NCI-H524 (cell line): ENCODE data around the gene ASB3.
"Not testable (repeated sequence)": the region's sequence is repeated elsewhere in the genome, so short reads cannot be mapped to it uniquely, and the experiment has no call there.

ENCODE experiments used
- DNase-seq, 2 experiments: peaks; one replicate each; lab custom pipeline; 2025; lab: John Stamatoyannopoulos, UW

ASB3 gene

DNA sequence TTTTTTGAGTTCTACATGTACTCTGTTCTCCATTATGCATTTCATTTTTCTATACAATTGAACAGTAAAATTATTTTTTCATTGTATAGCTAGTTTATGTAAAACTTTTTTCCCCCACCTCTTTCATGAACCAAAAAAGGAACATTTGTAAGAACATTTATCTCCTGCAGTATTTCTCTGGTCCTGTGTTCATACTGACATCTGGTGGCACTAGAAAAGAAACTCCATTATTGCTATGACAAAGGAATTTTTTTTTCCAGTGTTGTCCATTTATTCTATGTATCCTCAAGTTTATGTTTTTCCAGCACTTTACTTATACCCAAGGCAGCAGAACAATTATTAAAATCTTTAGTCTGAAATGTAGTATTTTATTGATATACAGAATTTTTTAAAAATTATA is 46.6 kb downstream of the ASB3 start:
- DNase-seq, result peak in 1 of 2 experiments; percentile 49

DNA sequence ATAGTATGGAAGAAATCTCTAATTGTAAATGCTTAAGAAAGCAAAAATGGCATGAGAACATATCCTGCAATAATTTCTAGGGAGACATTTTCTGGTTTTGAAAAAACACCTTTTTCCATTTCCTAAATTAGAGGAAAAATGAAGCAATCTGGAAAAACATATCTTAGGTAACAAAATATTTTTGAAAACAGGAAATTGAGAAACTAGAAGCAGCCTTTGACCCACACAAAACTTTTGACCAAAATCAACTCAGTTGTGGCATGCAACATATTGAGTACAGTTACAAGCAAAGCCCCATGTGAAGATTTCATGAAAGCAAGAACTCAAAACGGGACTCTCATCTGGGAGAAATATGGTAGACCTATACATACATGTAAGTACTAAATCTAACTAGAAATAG is 47.7 kb downstream of the ASB3 start:
- no peak for DNase-seq

DNA sequence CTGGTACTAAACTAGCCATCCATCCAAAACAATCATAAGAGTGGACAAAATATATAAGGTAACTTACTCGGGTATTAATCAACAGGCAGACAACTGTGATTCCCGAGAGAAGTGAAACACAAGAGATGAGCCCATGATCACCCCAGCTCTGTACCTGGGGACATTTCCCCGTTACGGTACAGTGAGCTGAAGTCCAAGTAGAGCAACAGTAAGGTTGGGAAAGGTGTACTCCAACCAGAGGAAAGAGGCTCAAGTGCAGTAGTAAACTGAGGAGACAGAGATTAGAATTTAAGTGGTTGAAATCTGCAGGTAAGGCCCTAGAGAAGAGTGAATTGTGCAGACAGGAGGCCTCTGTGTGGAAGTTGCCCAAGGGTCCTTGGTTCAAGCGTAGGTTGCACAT is 49.7 kb downstream of the ASB3 start:
- DNase-seq, result no peak

DNA sequence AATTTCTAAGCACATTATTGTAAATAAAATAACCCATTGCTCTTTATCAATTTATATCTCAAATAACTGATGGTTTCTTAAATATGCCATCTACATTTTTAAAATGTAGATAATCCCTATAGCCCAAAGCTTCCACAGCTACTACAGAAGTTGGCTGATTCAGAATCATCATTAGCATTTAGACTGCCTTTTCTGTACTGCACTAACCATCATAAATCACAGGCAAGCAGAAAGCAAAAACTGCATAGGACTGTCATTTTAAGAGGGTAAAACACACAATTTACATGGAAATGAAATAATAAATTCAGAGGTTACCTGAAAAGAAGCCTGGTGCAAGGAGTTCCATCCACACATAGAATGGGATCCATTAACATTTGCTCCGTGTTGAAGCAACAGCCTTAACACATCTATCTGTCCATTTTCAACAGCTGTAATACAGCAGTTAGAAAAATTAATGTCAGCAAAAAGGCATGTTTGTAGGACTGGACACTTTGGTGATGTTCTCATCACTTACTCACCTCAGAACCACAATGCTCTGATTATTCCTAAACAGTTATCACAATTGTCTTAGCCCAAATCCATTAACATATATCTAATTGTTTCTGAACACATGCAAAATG is 57.5 kb downstream of the ASB3 start:
- DNase-seq, result no peak

DNA sequence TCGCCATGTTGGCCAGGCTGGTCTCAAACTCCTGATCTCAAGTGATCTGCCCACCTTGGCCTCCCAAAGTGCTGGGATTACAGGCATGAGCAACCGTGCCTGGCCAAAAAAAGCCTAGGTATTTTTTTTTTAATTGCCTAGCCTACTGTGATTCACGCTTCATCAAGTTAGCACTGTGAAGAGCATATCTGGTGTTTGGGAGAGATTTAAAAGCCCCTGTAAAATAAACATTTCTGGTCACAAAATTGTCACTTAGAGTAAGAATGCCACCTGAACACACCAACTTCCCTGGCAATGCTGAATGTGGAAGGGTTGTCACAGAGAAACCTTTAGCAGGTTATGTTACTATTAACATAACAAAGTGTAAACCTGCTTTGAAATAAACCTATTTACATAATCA is 58.8 kb downstream of the ASB3 start:
- no peak for DNase-seq

DNA sequence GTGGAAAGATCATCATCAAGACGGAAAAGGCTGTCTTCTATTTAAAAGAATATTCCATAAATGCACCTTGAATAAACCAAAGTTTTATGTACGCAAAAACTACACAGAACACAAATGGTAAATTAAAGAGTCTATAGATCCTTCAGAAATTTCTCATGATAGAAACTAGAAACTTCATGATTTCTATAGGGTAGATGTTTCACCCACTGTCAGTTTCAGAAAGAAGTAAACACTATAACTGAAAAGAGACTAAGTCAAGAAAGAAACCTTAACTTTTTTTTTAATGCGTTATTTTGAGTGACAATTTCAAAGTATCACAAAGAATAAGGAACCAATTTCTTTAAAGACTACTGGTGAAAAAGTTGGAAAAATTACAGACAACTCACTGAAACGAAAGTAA is 61.1 kb downstream of the ASB3 start:
- no peak for DNase-seq

DNA sequence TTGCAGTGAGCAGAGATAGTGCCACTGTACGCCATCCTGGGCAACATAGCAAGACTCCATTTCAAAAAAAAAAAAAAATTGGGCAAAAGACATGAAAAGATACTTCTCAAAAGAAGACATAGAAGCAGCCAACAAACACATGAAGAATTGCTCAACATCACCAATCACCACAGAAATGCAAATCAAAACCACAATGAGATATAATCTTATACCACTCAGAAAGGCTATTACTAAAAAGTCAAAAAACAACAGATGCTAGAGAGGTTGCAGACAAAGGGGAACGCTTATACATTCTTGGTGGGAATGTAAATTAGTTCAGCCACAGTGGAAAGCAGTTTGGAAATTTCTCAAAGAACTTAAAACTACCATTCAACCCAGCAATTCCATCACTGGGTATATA is 62.2 kb downstream of the ASB3 start:
- DNase-seq, result no peak

DNA sequence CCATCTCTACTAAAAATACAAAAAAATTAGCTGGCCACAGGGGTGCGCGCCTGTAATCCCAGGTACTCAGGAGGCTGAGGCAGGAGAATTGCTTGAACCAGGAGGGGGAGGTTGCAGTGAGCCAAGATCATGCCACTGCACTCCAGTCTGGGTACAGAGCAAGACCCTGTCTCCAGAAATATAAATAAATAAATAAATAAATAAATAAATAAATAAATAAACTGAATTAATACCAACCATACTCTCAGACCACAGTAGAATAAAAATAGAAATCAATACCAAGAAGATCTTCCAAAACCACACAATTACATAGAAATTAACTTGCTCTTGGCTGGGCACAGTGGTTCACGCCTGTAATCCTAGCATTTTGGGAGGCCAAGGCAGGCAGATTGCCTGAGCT is 65.8 kb downstream of the ASB3 start:
- not testable (repeated sequence) for DNase-seq

DNA sequence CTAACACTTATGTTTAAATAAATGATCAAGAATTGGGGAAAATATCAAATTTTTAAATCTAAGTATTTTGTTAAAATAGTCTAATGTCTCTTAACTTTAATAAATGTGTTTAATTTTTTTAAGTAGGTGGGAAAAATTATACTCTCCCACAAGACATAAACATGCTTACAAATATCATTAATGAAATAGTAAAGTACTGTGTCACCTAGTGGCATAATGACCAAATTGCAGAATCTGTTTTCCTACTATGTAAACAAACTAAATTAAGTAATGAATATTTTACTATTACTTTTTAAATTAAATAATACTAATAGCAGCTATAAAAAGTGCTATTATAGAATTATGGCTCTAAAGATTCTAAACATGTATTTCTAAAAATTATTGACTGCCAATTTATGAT is 71.2 kb downstream of the ASB3 start:
- DNase-seq, result peak in 1 of 2 experiments; percentile 26

DNA sequence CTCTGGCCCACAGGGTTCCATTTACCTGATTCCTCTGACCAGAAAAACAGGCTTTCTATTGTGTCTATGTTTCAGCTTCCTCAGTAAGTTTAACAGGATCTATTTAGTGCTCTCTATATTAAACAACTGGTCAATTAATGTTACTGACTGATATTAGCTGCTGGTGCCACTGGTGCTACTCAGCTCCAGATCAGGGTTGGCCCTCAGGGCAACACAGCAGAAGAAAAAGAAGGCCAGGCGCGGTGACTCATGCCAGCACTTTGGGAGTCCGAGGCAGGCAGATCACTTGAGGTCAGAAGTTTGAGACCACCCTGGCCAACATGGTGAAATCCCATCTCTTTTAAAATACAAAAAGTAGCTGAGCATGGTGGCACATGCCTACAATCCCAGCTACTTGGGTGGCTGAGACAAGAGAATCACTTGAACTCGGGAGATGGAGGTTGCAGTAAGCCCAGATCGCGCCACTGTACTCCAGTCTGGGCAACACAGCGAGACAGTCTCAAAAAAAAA is 75.4 kb downstream of the ASB3 start:
- DNase-seq, result no peak

DNA sequence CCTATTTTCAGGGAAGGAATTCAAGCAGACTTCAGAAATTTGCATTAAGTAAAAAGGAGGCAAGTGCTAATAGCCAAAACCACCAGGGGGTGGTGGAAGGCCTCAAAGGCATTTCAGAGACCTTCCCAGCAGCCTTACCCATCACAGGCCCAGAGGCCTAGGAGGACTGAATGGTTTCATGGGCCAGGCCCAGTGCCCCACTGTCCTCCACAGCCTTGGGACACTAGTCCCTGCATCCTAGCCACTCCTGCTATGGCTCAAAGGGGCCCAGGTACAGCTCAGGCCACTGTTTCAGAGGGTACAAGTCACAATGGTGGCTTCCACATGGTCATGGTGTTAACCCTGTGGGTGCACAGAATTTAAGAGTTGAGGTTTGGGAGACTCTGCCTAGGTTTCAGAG is 77.8 kb downstream of the ASB3 start:
- no peak for DNase-seq

DNA sequence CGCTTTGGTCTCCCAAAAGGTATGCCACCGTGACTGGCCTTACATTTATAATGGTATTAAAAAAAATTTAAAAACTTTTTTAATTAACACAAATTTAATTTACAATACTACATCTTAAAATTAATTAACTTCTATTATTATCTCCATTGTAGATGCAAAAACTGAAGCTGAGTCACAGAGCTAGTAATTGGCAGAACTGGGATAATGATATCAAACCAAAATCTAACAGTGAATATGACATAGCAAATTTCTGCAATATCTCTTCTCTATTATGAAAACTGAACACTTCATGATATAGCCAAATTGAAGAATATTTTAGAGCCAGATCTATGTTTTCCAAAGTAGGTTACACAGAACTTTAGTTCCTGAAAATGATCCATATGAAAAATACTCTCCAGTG is 85.5 kb downstream of the ASB3 start:
- DNase-seq, result no peak

DNA sequence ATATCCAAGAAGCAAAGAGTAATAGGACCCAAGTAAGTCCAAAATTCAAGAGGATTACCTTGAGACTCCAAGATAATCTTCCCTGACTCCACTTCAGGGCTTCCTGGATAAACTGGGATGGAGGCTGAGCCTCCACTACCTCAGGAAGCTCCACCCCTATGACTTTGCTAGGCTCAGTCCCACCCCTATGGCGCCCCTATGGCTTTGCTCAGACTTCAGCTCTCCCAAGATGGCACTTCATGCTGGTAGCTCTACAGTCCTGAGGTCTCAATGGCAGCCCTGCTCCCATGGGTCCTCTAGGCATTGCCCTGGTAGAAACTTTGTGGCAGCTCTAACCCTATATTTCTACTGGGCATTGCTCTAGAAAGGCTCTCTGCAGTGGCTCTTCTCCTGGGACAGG is 89.1 kb downstream of the ASB3 start:
- DNase-seq, result no peak

DNA sequence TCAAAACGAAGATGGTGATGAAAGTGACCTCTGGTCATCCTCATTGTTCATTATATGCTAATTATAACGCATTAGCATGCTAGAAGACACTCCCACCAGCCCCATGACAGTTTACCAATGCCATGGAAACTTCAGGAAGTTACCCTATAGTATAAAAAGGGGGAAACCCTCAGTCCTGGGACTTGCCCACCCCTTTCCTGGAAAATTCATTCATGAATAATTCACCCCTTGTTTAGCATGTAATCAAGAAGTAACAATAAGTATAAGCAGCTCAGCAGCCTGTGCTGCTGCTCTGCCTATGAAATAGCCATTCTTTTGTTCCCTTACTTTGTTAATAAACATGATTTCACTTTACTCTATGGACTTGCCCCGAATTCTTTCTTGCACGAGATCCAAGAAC is 89.7 kb downstream of the ASB3 start:
- no peak for DNase-seq

DNA sequence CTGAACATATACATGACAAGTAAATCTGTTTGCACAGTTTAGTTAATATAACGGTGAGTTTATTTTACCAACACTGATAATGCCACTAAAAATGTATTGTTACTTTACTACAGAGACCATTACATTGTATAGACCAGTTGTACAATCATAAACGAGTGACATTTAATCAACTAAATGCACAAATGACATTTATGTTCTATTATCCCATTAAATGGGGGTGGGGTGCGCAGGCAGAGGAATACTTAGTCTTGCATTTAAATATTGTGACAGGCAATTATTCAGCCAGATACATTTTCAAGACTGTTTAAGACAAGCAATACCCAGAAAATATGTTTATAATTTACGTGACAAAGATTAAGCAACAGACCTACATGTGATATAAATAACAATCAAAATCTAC is 91.2 kb downstream of the ASB3 start:
- no peak for DNase-seq

DNA sequence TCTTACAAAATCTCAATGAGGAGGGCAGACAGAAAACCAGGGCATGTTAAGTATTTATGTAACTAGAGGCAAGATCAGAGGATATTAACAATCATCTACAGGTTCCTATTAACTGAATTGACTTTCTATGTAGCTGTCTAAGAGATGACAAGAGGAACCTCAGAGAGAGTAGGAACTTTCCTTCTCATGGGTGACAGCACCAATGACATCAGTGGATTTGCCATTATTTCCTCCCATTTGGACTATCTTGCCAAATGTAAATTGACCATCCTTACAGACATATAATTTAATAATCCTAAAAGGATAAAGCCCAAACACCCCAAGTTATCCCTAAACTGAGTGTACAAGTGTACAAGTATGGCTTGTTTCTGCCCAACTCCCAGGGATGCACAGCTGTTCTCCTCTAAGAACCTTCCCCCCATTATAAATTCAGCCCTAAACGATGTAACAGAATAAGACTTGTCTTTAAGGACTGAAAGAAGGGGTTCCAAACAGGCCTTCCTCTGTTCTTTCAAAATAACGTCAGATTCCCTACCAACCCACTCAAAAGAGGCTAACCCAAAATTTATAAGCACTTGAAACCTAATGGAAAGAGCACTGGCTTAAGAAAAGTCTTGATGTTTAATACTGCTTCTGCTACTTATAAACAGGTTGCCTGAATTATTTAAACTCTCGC is 92.5 kb downstream of the ASB3 start:
- DNase-seq, result peak in 1 of 2 experiments; percentile 24

DNA sequence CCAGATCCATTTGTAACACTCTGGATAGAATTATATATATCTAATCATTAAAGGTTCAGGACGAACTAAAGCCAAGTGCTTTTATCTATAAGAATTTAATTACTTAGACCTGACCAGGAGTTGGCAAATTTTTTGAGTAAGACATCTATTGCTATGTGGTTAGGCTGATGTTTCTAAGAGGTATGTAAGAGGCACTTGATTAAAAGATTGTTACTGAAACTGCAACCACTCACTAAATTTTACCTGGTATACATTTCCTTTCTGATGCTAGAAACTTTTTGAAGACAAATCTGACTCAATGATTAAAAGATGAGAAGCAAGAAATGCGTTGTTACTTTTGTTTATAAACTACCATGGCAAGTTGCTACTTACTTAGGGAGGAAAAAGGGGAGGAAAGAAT is 95.9 kb downstream of the ASB3 start:
- DNase-seq, result no peak

DNA sequence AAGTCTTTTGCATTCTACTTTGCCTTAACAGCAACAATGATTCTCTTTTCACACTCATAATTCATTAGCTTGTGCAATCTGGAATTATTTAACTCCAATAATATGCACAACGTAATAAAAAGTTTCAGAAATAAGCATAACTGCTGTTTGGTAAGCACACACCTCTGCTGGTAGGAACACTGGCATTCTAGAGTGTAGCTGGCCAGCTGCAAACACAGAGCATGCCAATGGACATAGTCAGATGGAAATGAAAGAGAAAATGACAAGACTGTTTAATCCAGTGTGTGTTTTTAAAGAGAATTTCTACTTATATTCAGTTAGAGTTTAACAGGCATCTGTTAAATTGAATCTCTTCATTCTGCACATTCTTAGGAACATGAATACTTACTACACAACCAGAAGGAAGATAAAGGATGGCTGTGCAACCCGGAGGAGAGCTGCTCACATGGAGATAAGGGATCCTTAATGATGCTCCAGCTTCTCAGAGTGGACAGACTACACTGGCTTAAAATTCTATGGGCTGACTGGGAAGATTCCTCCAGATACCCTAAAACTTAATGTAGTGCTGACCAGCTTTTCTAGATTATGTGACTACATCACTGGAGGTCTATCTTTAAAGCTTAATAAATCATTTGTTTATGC is 113.8 kb downstream of the ASB3 start:
- no peak for DNase-seq

DNA sequence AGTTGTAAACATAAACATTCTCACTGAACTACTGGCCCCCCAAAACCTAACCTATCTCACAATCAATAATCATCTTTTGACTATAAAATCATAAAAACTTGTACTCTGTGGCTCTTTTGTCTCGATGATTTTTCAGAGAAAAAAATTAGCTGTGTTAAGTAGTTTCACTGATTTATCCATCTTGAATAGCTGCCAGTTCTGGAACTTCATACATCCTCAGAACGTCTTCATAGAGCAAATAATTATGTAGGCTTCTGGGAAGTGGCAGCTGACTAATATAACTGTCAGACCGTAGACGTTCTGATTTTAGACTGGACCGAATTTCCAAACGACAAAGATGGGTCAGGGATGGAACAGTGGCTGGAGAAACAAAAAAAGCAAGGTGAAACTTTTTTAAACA is 116.4 kb downstream of the ASB3 start:
- no peak for DNase-seq

DNA sequence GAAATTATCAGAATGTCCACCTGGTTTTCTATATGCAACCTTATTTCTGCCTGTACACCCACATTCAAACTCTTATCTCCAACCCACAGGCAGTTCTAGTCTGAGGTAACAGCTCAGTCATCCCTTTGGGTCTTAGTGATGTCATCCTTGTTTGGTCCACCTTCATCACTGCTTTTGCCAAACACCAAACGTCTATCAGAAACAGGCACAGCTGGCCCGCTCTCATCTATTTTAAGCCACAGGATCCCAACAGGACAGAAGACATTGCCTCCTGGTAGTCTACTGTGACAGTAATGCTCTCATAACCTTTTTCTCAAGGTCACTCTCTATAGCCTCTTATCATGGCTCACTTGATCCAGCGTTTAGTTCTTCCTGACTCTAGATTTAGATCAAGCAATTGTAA is 118.1 kb downstream of the ASB3 start:
- no peak for DNase-seq

DNA sequence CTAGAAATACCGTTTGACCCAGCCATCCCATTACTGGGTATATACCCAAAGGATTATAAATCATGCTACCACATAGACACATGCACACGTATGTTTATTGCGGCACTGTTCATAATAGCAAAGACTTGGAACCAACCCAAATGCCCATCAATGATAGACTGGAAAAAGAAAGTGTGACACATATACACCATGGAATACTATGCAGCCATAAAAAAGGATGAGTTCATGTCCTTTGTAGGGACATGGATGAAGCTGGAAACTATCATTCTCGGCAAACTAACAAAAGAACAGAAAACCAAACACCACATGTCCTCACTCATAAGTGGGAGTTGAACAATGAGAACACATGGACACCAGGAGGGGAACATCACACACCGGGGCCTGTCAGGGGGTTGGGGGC is 119.6 kb downstream of the ASB3 start:
- DNase-seq, result not testable (repeated sequence)

DNA sequence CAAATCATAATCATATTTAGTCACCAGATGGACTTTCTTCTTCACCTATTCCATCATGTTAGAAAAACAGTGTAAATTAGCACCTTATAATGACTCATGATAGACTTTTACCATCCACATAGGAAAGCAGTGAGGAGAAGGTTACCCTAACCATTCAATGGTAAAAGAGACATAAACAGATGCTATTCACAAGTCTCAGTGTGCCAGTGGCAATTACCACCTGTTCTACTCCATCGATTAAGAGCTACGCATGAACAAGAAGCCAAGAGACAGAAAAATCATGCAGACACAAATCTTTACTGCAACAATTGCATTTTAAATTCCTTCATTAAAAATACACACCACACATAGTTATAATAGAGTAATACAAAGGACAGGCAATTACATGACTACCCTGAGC is 125.9 kb downstream of the ASB3 start:
- peak in 1 of 2 experiments; percentile 8 for DNase-seq

DNA sequence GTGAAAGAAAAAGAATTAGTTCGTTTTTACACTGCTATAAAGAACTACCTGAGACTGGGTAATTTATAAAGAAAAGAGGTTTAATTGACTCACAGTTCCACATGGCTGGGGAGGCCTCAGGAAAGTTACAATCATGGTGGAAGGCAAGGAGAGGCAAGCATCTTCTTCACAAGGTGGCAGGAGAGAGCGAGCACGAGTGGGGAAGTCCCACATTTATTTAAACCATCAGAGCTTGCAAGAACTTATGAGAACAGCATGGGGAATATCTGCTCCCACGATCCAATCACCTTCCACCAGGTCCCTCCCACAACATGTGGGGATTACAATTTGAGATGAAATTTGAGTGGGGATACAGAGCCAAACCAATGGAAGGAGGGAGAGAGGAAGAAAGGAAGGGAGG is 128.3 kb downstream of the ASB3 start:
- DNase-seq, result peak in 1 of 2 experiments; percentile 38
